IMR-90 (cell line): Measurements from ENCODE around the gene TFRC. TPM values are rescaled to one million over a fixed set of nuclear protein-coding genes. Genes with fewer than 3 reads are reported as not detected.

Experiments used
- CEBPB ChIP-seq: IDR thresholded peaks from 2 replicates; pipeline ENCODE4 v1.6.1; 2012; ENCODE audit warnings: low read depth, low read length, improper control_type of control experiment
- ELK1 ChIP-seq: fragments of 150-350 bp; IDR thresholded peaks from 2 replicates; pipeline ENCODE4 v1.6.1; 2016; ENCODE audit warnings: low read depth, mild to moderate bottlenecking, low read length, moderate library complexity, borderline replicate concordance
- MAZ ChIP-seq: IDR thresholded peaks from 2 replicates; pipeline ENCODE4 v1.6.1; 2012; ENCODE audit warnings: low read depth, mild to moderate bottlenecking, low read length, improper control_type of control experiment, moderate library complexity, borderline replicate concordance
- polyA plus RNA-seq, 3 experiments: library from polyadenylated mRNA; depleted of rRNA; stranded (reverse); fragments of >200 nt; gene quantifications; 2 replicates each; pipeline ENCODE4 v1.2.3, GENCODE V29; 2012; ENCODE audit warnings: low replicate concordance in 1 of 3
- total RNA-seq: library from RNA; depleted of rRNA; stranded (reverse); fragments of >200 nt; gene quantifications from 2 replicates; pipeline ENCODE4 v1.2.3, GENCODE V29; 2012

The TFRC gene
- total and polyA plus RNA-seq, 2 of the 4 experiments (the other 2 are of a cell fraction): 78.6 to 156 TPM

GRCh38 chr3:196081834-196082618, at the start of gene TFRC (continued):
- no peak for TF ChIP-seq ELK1
- TF ChIP-seq MAZ: peak; percentile 99
- no peak for TF ChIP-seq CEBPB
